HepG2 (cell line): ENCODE data around the gene SLC7A10.

Experiments used
- EED ChIP-seq: sonication (generic); formaldehyde crosslinking; IDR thresholded peaks from 2 replicates; pipeline ENCODE4 v1.5.0; 2020; ENCODE audit warnings: mild to moderate bottlenecking, missing genetic modification reagents
- ISX ChIP-seq: sonication (generic); formaldehyde crosslinking; conservative IDR thresholded peaks from 2 replicates; pipeline ENCODE4 v1.5.0; 2020; ENCODE audit warnings: missing genetic modification reagents

GRCh38 chr19:33254245-33254824, 28.7 kb upstream of the SLC7A10 start:
- no peak for TF ChIP-seq ISX
- no peak for TF ChIP-seq EED (CRISPR knock-in tag)
